ENCODE results near the gene RPS6KA6.

The RPS6KA6 gene

GRCh38 chrX:84168095-84168494 is 19.9 kb downstream of the RPS6KA6 start:
- DNase-seq (ENCODE audit: low read depth), result no peak
- TF ChIP-seq, protein P1, sequence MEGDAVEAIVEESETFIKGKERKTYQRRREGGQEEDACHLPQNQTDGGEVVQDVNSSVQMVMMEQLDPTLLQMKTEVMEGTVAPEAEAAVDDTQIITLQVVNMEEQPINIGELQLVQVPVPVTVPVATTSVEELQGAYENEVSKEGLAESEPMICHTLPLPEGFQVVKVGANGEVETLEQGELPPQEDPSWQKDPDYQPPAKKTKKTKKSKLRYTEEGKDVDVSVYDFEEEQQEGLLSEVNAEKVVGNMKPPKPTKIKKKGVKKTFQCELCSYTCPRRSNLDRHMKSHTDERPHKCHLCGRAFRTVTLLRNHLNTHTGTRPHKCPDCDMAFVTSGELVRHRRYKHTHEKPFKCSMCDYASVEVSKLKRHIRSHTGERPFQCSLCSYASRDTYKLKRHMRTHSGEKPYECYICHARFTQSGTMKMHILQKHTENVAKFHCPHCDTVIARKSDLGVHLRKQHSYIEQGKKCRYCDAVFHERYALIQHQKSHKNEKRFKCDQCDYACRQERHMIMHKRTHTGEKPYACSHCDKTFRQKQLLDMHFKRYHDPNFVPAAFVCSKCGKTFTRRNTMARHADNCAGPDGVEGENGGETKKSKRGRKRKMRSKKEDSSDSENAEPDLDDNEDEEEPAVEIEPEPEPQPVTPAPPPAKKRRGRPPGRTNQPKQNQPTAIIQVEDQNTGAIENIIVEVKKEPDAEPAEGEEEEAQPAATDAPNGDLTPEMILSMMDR (conservative IDR thresholded peaks at IDR 0.05; ENCODE audit: low read depth, low read length), result no peak
- H3K4me3 ChIP-seq (ENCODE audit: low read length), result no peak overlapping the region

GRCh38 chrX:84165711-84166110 is 22.3 kb downstream of the RPS6KA6 start:
- no peak overlapping the region for H3K4me3 ChIP-seq (ENCODE audit: low read length)
- TF ChIP-seq, protein P1 (conservative IDR thresholded peaks at IDR 0.05; ENCODE audit: low read depth, low read length), result no peak
- no peak for DNase-seq (ENCODE audit: low read depth)

- no peak for DNase-seq (ENCODE audit: low read depth)
- TF ChIP-seq, protein P1 (conservative IDR thresholded peaks at IDR 0.05; ENCODE audit: low read depth, low read length), result no peak
- H3K4me3 ChIP-seq (ENCODE audit: low read length), result no peak overlapping the region
Observed at GRCh38 chrX:84162401-84162800, 25.6 kb downstream of the RPS6KA6 start.

DNA sequence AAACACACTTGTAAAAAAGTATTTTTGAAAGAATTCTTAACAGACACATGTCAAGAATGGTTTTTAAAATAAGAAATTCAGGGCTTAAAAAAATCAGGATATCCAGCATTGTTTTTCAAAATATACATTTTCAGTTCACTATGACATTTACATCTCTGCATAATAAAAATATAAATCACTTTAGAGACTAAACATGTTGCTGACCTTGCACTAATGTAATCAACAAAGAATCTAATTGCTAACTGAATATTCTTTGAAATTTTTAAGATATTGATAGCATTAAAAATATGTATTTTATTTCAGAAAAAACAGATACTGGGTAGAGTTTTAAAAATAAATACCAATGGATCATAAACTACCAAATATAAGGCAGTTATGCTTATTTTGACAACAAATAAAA is 26.4 kb downstream of the RPS6KA6 start:
- H3K4me3 ChIP-seq (ENCODE audit: low read length), result no peak overlapping the region
- no peak for DNase-seq (ENCODE audit: low read depth)
- TF ChIP-seq, protein P1 (conservative IDR thresholded peaks at IDR 0.05; ENCODE audit: low read depth, low read length), result no peak

GRCh38 chrX:84160736-84161135 is 27.3 kb downstream of the RPS6KA6 start:
- DNase-seq (ENCODE audit: low read depth), result no peak
- TF ChIP-seq, protein P1 (conservative IDR thresholded peaks at IDR 0.05; ENCODE audit: low read depth, low read length), result no peak
- no peak overlapping the region for H3K4me3 ChIP-seq (ENCODE audit: low read length)

- TF ChIP-seq, protein P1 (conservative IDR thresholded peaks at IDR 0.05; ENCODE audit: low read depth, low read length), result no peak
- no peak for DNase-seq (ENCODE audit: low read depth)
- no peak overlapping the region for H3K4me3 ChIP-seq (ENCODE audit: low read length)
Observed at GRCh38 chrX:84156821-84157220, 31.2 kb downstream of the RPS6KA6 start.

GRCh38 chrX:84155938-84156337 is 32.1 kb downstream of the RPS6KA6 start:
- TF ChIP-seq, protein P1 (conservative IDR thresholded peaks at IDR 0.05; ENCODE audit: low read depth, low read length), result no peak
- H3K4me3 ChIP-seq (ENCODE audit: low read length), result no peak overlapping the region
- no peak for DNase-seq (ENCODE audit: low read depth)
